GM12874 (cell line): Measurements from ENCODE around the gene IFITM10.

Source experiments
- TF ChIP-seq, protein P1 (sequence below): IDR thresholded peaks from 2 replicates; pipeline ENCODE4 v1.5.1; 2011; ENCODE audit warnings: low read depth, mild to moderate bottlenecking, control low read depth, low read length, moderate library complexity; ENCODE audit not compliant: insufficient read depth

IFITM10 gene

DNA sequence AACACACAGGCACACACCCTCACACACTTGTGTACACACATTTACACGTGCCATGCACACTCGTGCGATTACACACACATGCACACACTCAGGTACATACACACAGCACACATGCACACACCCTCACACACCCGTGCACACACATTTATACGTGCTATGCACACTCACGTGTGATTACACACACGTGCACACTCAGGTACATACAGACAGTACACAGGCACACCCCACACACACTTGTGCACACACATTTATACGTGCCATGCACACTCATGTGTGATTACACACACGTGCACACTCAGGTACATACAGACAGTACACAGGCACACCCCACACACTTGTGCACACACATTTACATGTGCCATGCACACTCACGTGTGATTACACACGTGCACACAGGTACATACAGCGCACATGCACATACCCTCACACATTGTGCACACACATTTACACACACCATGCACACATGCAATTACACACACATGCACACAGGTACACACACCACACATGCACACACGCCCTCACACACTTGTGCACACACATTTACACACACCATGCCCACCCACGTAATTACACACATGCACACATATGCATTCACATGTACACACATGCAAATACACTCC is 4.6 kb downstream of the IFITM10 start:
- TF ChIP-seq, protein P1, sequence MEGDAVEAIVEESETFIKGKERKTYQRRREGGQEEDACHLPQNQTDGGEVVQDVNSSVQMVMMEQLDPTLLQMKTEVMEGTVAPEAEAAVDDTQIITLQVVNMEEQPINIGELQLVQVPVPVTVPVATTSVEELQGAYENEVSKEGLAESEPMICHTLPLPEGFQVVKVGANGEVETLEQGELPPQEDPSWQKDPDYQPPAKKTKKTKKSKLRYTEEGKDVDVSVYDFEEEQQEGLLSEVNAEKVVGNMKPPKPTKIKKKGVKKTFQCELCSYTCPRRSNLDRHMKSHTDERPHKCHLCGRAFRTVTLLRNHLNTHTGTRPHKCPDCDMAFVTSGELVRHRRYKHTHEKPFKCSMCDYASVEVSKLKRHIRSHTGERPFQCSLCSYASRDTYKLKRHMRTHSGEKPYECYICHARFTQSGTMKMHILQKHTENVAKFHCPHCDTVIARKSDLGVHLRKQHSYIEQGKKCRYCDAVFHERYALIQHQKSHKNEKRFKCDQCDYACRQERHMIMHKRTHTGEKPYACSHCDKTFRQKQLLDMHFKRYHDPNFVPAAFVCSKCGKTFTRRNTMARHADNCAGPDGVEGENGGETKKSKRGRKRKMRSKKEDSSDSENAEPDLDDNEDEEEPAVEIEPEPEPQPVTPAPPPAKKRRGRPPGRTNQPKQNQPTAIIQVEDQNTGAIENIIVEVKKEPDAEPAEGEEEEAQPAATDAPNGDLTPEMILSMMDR: no peak

DNA sequence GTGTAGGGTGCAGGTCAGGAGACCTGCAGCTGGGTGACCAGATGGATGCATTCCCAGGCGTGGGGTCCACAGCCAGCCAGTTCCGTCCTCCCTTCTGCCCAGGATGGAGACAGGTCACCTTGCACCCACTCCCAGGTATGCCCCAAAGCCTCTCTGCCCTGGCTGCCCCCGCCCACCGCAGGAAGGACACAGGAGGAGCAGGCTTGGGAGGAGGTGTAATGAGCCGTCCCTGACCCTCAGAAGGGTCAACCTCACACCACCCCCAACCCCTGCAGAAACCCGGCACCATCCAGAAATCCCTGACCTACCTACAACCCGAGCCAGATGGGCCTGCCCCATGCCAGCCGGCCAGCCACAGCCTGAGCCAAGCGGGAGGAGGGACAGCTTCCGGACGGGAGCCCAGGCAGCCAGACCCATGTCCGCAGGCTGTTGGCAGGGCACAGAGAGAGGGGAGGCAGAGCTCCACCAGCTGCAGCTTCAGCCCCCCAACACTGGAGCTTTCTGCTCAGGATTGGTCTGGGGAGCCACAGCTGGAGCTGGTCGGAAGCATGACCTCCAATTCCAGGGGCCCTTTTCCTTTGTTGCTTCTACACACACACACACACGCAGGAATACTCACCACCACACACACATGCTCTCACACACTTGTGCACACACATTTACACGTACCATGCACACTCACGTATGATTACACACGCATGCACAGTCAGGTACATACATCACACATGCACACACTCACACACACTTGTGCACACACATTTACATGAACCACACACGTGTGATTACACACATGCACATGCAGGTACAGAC is 5.3 kb downstream of the IFITM10 start:
- TF ChIP-seq, protein P1: no peak

DNA sequence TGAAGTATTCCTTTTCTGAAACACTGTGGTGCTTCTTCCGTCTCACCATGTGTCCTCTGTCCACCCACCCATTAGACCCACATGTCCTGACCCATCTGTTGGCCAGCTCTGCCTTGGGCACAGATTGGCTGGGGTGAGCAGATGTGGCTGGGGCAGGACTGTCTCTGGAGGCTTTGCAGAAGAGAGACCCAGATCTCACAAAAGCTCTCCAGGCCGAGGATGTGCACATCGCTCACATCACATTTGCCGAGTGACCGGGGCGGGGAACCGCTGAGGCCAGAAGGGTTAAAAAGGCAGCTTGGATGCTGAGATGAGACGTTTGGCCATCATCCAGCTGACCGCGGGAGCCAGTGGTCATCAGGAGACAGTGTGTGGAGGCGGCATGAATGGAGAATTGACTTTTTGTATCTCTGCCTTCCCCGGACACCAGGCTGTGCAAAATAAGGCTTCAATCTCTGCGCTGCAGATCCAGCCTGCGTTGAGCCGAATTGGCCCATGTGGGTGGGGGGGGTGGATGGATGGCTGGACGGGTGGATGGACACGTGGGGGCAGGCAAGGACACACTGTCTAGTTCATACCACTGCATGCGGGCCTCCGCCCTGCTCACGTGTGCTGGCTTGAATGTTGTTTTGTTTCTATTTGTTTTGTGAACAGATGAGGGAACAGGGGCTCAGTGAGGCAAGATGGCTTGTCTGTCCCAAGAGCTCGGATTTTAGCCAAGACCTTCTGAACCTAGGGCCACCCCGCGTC is 6.1 kb downstream of the IFITM10 start:
- TF ChIP-seq, protein P1: no peak

GRCh38 chr11:1743585-1744136 is 6.7 kb downstream of the IFITM10 start:
- TF ChIP-seq, protein P1: no peak

GRCh38 chr11:1742869-1743584 is 7.4 kb downstream of the IFITM10 start:
- TF ChIP-seq, protein P1: no peak

GRCh38 chr11:1742371-1742770 is 8.0 kb downstream of the IFITM10 start:
- TF ChIP-seq, protein P1: no peak
